HepG2 (cell line): ENCODE results near the gene PPP2R2D. TPM values are rescaled to one million over a fixed set of nuclear protein-coding genes. Genes with fewer than 3 reads are reported as not detected.

ENCODE experiments used
- ATAC-seq: fragments of 200-7000 bp; cut with Tn5 transposase; 3 replicates; pipeline ENCODE4 v1.9.1; 2020; ENCODE audit warnings: mild to moderate bottlenecking, moderate library complexity
- BruUV-seq: library from RNA; stranded (reverse); fragments of 400-500 nt; replicated peaks from 2 replicates; lab custom pipeline; 2021; lab: Mats Ljungman, UMichigan
- CTCF ChIA-PET: fragments of 300-600 bp; formaldehyde crosslinking; extraction: SDS; loops from one replicate; lab custom pipeline; 2021; ENCODE audit warnings: low total read pairs, inconsistent platforms, low intra/inter-chr PET ratio; lab: Yijun Ruan, JAX
- POLR2A ChIA-PET: fragments of 350-600 bp; sonication (Branson Sonifier 250); formaldehyde crosslinking; loops from one replicate; lab custom pipeline; 2020; ENCODE audit warnings: antibody characterized with exemption, inconsistent platforms; lab: Yijun Ruan, JAX
- DNase-seq: peaks from one replicate; pipeline ENCODE4 v3.0.0-alpha.2; 2015; ENCODE audit warnings: low spot score
- FAIRE-seq: peaks from 3 replicates; lab custom pipeline; 2011; peaks lifted over from hg19 to GRCh38; lab: Jason Lieb, UNC
- H2AFZ ChIP-seq: one replicate; pipeline ENCODE4 v1.6.1; 2011; ENCODE audit warnings: low read length, inconsistent platforms
- H3K27ac ChIP-seq: fragments of 300-600 bp; 3 replicates; pipeline ENCODE4 v1.8.0; 2011; ENCODE audit warnings: mixed run types, mild to moderate bottlenecking, mixed read lengths, low read length, inconsistent platforms; ENCODE audit not compliant: insufficient read depth; ENCODE audit errors: extremely low read length
- H3K27me3 ChIP-seq, 2 experiments: fragments of 200-600 bp in 1 of 2; 2 replicates in 1 of 2; 3 replicates in 1 of 2; pipeline versions ENCODE4 v1.6.0 to v1.8.0; 2011; ENCODE audit warnings: low read length in 2 of 2, mild to moderate bottlenecking in 2 of 2, moderate library complexity in 2 of 2, inconsistent platforms in 1 of 2; ENCODE audit not compliant: insufficient read depth in 2 of 2, control insufficient read depth in 1 of 2
- H3K36me3 ChIP-seq, 2 experiments: fragments of 200-600 bp in 1 of 2; replicated peaks in 1 of 2; 2 replicates in 1 of 2; 3 replicates in 1 of 2; pipeline versions ENCODE4 v1.5.1 to v1.8.0; 2011; ENCODE audit warnings: low read length in 2 of 2, inconsistent platforms in 1 of 2; ENCODE audit not compliant: insufficient read depth in 2 of 2, control insufficient read depth in 1 of 2
- H3K4me1 ChIP-seq: 2 replicates; pipeline ENCODE4 v1.5.1; 2012; ENCODE audit warnings: low read length, inconsistent platforms; ENCODE audit not compliant: insufficient read depth
- H3K4me2 ChIP-seq: 2 replicates; pipeline ENCODE4 v1.6.0; 2011; ENCODE audit warnings: low read depth, low read length, inconsistent platforms
- H3K4me3 ChIP-seq, 3 experiments: fragments of 200-600 bp in 1 of 3; sonication (generic), shearing (Covaris generic) in 1 of 3; replicated peaks in 1 of 3; 2 replicates each; pipeline ENCODE4 v1.5.1; 2011 to 2016; ENCODE audit warnings: low read length in 3 of 3, inconsistent platforms in 2 of 3, low read depth in 2 of 3, mild to moderate bottlenecking in 2 of 3, control low read depth in 1 of 3, mixed read lengths in 1 of 3; ENCODE audit not compliant: insufficient read depth in 1 of 3
- H3K79me2 ChIP-seq: one replicate; pipeline ENCODE4 v1.6.1; 2011; ENCODE audit warnings: low read length, inconsistent platforms; ENCODE audit not compliant: insufficient read depth
- H3K9ac ChIP-seq: 2 replicates; pipeline ENCODE4 v1.6.0; 2011; ENCODE audit warnings: mild to moderate bottlenecking, low read depth, low read length, inconsistent platforms; ENCODE audit not compliant: insufficient read depth
- H3K9me3 ChIP-seq: 2 replicates; pipeline ENCODE4 v1.5.1; 2012; ENCODE audit warnings: mild to moderate bottlenecking, low read length
- H4K20me1 ChIP-seq: 2 replicates; pipeline ENCODE4 v1.6.0; 2011; ENCODE audit warnings: inconsistent platforms, mild to moderate bottlenecking, low read length, moderate library complexity; ENCODE audit not compliant: insufficient read depth
- ARNT ChIP-seq: fragments of 450-650 bp; IDR thresholded peaks from 2 replicates; pipeline ENCODE4 v1.6.1; 2017
- CBX1 ChIP-seq: IDR thresholded peaks from one replicate; pipeline ENCODE4 v1.6.1; 2016; ENCODE audit warnings: antibody characterized with exemption, low read depth
- ELF4 ChIP-seq: sonication (generic); formaldehyde crosslinking; IDR thresholded peaks from 2 replicates; pipeline ENCODE4 v1.5.0; 2020; ENCODE audit warnings: missing genetic modification reagents, mild to moderate bottlenecking, moderate library complexity, borderline replicate concordance
- ERF ChIP-seq: IDR thresholded peaks from 2 replicates; pipeline ENCODE4 v1.6.1; 2018; ENCODE audit warnings: missing biosample characterization, missing genetic modification reagents
- MAFK ChIP-seq, 2 experiments: IDR thresholded peaks in 1 of 2; conservative IDR thresholded peaks in 1 of 2; 2 replicates each; pipeline ENCODE4 v1.6.1; 2011; ENCODE audit warnings: improper control_type of control experiment in 2 of 2, low read length in 2 of 2
- MATR3 ChIP-seq: sonication (generic); formaldehyde crosslinking; IDR thresholded peaks from 2 replicates; pipeline ENCODE4 v1.4.0; 2020; ENCODE audit warnings: missing genetic modification reagents
- NR2C2 ChIP-seq: sonication (generic); formaldehyde crosslinking; IDR thresholded peaks from 2 replicates; pipeline ENCODE4 v1.4.0; 2020; ENCODE audit warnings: missing genetic modification reagents, mild to moderate bottlenecking, moderate library complexity, borderline replicate concordance
- POLR2A ChIP-seq, 2 experiments: IDR thresholded peaks; 2 replicates each; pipeline ENCODE4 v1.6.1; 2011; ENCODE audit warnings: low read depth in 2 of 2, low read length in 2 of 2, mild to moderate bottlenecking in 1 of 2, moderate library complexity in 1 of 2; ENCODE audit not compliant: insufficient read depth in 1 of 2
- RNF2 ChIP-seq: fragments of 450-650 bp; conservative IDR thresholded peaks from 2 replicates; pipeline ENCODE4 v1.6.1; 2016; ENCODE audit warnings: low read depth
- RXRA ChIP-seq: sonication (generic); formaldehyde crosslinking; IDR thresholded peaks from 2 replicates; pipeline ENCODE4 v1.5.1; 2020; ENCODE audit warnings: missing genetic modification reagents
- SMC3 ChIP-seq: IDR thresholded peaks from 2 replicates; pipeline ENCODE4 v1.6.1; 2011; ENCODE audit warnings: low read length, improper control_type of control experiment
- SP5 ChIP-seq: IDR thresholded peaks from 2 replicates; pipeline ENCODE4 v1.6.1; 2016; ENCODE audit warnings: low read depth, borderline replicate concordance
- ZNF253 ChIP-seq: sonication (generic); formaldehyde crosslinking; IDR thresholded peaks from 2 replicates; pipeline ENCODE4 v1.8.0; 2022; ENCODE audit warnings: mild to moderate bottlenecking, missing genetic modification reagents, borderline replicate concordance
- ZNF572 ChIP-seq: sonication (generic); formaldehyde crosslinking; IDR thresholded peaks from 2 replicates; pipeline ENCODE4 v1.5.1; 2020; ENCODE audit warnings: mild to moderate bottlenecking, missing genetic modification reagents
- ZNF614 ChIP-seq: IDR thresholded peaks from 2 replicates; pipeline ENCODE4 v1.6.1; 2018; ENCODE audit warnings: missing biosample characterization, missing genetic modification reagents, inconsistent platforms, borderline replicate concordance
- ZNF615 ChIP-seq: sonication (generic); formaldehyde crosslinking; IDR thresholded peaks from 2 replicates; pipeline ENCODE4 v1.5.0; 2020; ENCODE audit warnings: mild to moderate bottlenecking, missing genetic modification reagents, borderline replicate concordance
- WGBS: methylation state at CpG from one replicate; pipeline ENCODE4 v1.1.6; 2017; ENCODE audit warnings: low lambda C conversion rate; 5-methylcytosine and 5-hydroxymethylcytosine counted together
- in situ Hi-C: cut with HindIII; loops from 2 replicates; pipeline ENCODE4 v1.10.0; 2017; ENCODE audit warnings: low pct_unique_long_range_greater_than_20kb; ENCODE audit not compliant: extremely low pct_ligation_motif_present
- intact Hi-C: fragments of 100-400 bp; cut with micrococcal nuclease; formaldehyde crosslinking; loops from one replicate; pipeline ENCODE4 v1.10.0; 2022; ENCODE audit not compliant: unreplicated experiment
- polyA plus RNA-seq, 8 experiments: library from polyadenylated mRNA; depleted of rRNA in 3 of 8; stranded (reverse) in 7 of 8; unstranded in 1 of 8; fragments of >200 nt; fragmentation: Illumina TruSeq in 4 of 8; extraction: Trizol in 4 of 8; gene quantifications; 2 replicates each; pipeline versions ENCODE4 v1.2.1 to v1.2.3, GENCODE V29; 2011 to 2016; ENCODE audit warnings: low read depth in 4 of 8, missing spikeins in 1 of 8, mixed read lengths in 1 of 8; ENCODE audit not compliant: insufficient read depth in 1 of 8
- total RNA-seq, 5 experiments: library from RNA; depleted of rRNA; stranded (reverse); fragments of >200 nt; fragmentation: Illumina TruSeq; extraction: Trizol; gene quantifications; 2 replicates each; pipeline ENCODE4 v1.2.3, GENCODE V29; 2016; ENCODE audit warnings: low read depth in 1 of 5
- TF ChIP-seq, protein P1 (sequence below): sonication (generic); formaldehyde crosslinking; IDR thresholded peaks from 2 replicates; pipeline ENCODE4 v1.8.1; 2023; ENCODE audit warnings: mild to moderate bottlenecking, missing genetic modification reagents
- TF ChIP-seq, protein P2 (sequence below): sonication (generic); formaldehyde crosslinking; IDR thresholded peaks from 2 replicates; pipeline ENCODE4 v1.5.0; 2020; ENCODE audit warnings: missing genetic modification reagents

The PPP2R2D gene
- total and polyA plus RNA-seq, 2 of the 13 experiments (the other 11 are each of a cell fraction or from before 2014, with no cell fraction given), result 32.7 to 33.2 TPM

DNA sequence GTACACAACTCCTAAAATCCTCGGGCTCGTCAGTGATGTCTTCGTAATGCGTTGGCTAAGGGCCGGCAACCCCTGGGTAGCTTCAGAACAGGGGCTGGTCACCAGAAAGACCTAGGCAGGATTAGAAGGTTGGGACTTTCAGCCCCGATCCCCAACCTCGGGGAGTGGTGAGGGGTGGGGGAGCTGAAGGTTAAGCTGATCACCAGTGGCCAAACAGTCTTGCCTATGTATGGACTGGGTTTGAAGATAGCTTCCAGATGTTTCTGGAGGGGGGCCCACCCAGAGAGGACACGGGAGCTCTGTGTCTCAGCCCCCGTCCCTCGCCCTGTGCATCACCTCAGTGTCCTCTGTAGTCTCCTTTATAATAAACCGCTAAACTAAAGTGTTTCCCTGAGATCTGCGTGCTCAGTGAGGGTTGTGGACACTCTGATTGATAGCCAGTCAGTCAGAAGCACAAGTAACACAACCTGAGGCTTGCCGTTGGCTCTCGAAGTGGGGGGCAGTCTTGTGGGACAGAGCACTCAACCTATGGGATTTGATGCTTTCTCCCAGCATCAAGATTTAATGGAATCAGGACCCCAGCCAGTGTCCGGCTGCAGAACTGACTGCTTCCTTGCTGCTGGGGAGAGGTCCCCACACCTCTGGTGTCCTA lies 10.0 kb downstream of the PPP2R2D start:
- H4K20me1 ChIP-seq, result peaks cover 59% of the 10 kb centered on the region
- no TSS peak for BruUV-seq
- peaks cover 95% of the 10 kb centered on the region for H3K79me2 ChIP-seq
- no peak overlapping the region for H3K4me3 ChIP-seq
- WGBS, result 95% methylated on average over 12 of the region's 15 CpGs
- TF ChIP-seq RNF2, result no peak
- no peak for TF ChIP-seq ZNF253 (CRISPR knock-in tag)
- TF ChIP-seq, protein P1, sequence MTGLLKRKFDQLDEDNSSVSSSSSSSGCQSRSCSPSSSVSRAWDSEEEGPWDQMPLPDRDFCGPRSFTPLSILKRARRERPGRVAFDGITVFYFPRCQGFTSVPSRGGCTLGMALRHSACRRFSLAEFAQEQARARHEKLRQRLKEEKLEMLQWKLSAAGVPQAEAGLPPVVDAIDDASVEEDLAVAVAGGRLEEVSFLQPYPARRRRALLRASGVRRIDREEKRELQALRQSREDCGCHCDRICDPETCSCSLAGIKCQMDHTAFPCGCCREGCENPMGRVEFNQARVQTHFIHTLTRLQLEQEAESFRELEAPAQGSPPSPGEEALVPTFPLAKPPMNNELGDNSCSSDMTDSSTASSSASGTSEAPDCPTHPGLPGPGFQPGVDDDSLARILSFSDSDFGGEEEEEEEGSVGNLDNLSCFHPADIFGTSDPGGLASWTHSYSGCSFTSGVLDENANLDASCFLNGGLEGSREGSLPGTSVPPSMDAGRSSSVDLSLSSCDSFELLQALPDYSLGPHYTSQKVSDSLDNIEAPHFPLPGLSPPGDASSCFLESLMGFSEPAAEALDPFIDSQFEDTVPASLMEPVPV (CRISPR knock-in tag), result no peak
- no peak for TF ChIP-seq SMC3
- TF ChIP-seq MAFK (conservative IDR thresholded peaks at IDR 0.05 in 1 of 2, IDR thresholded peaks at IDR 0.05 in 1 of 2; ENCODE audit: low read length in 2 of 2), result no peak
- TF ChIP-seq POLR2A (IDR thresholded peaks at IDR 0.05; ENCODE audit: insufficient read depth in 1 of 2, low read depth in 2 of 2, low read length in 2 of 2), result no peak
- TF ChIP-seq ZNF615, result no peak
- TF ChIP-seq, protein P2, sequence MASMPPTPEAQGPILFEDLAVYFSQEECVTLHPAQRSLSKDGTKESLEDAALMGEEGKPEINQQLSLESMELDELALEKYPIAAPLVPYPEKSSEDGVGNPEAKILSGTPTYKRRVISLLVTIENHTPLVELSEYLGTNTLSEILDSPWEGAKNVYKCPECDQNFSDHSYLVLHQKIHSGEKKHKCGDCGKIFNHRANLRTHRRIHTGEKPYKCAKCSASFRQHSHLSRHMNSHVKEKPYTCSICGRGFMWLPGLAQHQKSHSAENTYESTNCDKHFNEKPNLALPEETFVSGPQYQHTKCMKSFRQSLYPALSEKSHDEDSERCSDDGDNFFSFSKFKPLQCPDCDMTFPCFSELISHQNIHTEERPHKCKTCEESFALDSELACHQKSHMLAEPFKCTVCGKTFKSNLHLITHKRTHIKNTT (CRISPR knock-in tag), result no peak
- no peak for TF ChIP-seq RXRA (CRISPR knock-in tag)
- no peak for TF ChIP-seq ARNT
- TF ChIP-seq ELF4, result no peak
- TF ChIP-seq CBX1, result no peak
- TF ChIP-seq ERF (CRISPR knock-in tag), result no peak
- no peak for TF ChIP-seq SP5 (CRISPR knock-in tag)
- no peak for TF ChIP-seq MATR3 (CRISPR knock-in tag)
- TF ChIP-seq NR2C2 (CRISPR knock-in tag), result no peak
- TF ChIP-seq ZNF572 (CRISPR knock-in tag), result no peak
- TF ChIP-seq ZNF614, result no peak
- H3K4me1 ChIP-seq, result peaks cover 47% of the 10 kb centered on the region
- H3K36me3 ChIP-seq, result peaks cover 15 to 31% of the 10 kb centered on the region in 2 experiments
- in situ Hi-C loops (no loop called here), intact Hi-C loops (no loop called here)
- H3K9ac ChIP-seq, result no peak overlapping the region
- CTCF ChIA-PET, result no interaction called here
- no peak overlapping the region for H2AFZ ChIP-seq
- H3K27me3 ChIP-seq, result no peaks in the 10 kb centered on the region
- no peak overlapping the region for H3K27ac ChIP-seq
- H3K4me2 ChIP-seq, result no peak overlapping the region
- DNase-seq (no peak), FAIRE-seq (no peak), ATAC-seq (no peak)
- no peaks in the 10 kb centered on the region for H3K9me3 ChIP-seq
- POLR2A ChIA-PET, result interaction anchor here (0.7 kb wide), 1 partner anchor 9 kb away, joined by 3 read pairs; no protein-coding TSS in a partner anchor
